ENCODE data around the gene NOS3.
A peak's percentile ranks its signal among the peaks of the same experiment; 100 is the strongest.

Gene NOS3

DNA sequence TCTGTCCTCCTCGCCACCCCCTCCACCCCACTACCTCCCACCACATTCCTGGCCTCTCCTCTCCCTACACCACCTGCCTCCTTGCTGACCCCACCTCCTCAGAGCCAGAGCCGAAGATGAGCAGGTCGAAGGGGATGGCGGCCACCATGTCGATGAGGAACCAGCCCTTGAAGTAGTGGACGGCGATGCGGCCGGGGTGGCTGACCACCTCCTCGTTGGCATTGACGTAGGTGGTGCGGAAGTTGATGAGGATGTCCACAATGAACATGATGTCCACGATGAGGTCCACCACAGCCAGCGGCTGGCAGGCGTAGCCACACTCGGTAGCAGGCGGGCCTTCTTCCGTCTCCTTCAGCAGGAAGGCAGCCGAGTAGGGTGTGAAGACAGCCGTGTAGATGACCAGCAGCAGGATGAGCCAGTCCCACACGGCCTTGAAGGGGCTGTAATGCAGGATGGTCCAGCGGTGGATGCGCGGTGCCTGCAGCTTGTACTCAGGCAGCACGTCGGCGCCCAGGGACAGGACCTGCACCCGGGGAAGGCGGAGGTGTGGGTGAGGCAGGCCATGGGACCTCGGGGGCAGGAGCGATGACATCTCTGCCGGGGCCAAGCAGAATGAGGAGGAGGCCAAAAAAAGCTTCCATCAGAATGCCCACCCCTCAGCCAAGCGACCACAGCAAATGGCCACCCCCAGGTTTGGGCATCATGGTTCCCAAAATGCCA is 38.3 kb upstream of the NOS3 start:
- no peak for DNase-seq

DNA sequence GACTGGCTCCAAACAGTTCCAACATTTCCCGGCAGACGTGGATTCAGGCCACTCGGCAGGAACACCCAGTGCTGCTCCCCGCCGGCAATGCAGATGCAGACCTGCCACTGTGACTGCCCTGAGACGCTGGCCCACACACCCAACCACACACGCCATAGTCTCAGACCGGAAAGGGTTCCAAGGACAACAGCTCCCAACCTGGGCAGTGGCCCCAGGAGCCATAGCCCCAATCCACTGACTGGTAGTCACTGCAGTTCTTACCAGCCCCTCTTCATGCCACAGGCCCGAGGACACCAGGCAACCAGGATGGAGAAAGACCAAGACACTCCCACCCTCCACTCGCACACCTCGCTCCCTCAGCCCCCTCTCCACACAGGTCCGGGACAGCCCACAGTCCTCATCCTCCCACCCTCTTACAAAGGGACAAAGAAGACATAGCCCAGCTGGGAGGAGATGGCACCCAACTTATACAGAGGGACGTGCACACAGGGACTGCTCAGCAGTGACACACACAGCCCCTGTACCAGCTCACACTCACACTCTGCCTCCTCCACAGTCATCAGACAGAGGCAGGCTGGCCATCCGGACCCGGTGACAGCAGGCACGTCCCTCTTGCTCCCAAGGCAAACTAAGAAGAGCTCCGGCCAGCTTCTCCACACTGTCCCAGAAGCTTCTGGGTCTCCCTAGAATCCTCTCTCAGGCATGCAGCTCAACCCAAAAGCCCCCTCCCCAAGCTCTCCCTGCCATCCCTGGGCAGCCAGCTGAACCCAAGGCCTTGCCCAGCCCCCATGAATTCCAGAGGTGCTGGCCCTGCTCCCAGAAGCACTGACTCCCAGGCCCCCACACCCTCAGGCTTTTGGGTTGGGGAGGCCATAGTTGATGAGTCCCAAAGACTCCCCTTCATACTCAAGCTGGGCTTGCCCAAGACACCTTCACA is 37.5 kb upstream of the NOS3 start:
- no peak for DNase-seq

DNA sequence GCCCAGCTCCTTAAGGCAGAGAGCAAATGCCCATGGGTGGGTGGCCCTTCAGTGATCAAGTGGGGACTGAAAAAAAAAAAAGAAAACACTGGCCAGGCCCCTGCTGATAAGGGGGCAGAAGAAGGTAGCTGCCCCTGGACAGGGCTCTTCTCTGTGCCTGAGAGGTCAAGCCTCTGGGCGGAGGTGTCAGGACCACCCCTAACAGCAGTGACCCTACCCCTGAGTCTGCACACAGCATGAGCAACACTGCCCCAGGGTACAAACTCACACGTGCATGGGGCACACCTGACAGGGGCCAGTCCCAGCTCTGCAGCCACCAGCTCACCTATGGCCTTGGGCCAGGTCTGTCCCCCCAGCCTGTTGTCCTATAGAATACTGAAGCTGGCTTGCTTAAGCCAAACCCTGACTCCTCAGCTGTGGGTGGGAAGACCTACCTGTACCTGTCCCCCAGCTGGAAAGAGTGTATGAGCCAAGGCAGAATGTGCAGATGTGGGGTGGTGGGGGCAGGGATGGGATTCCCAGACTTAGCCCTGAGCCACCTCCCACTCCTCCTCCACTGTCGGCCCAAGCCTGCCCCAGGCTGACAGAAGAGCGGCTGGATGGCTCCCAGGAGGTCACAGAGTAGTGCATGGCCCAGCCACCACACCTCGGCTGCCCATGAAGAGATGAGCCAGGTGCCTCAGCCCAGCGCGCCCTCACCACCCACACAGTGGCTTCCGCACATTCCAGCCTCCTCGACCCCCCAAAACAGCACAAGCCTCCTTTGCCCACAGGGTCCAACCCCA is 36.4 kb upstream of the NOS3 start:
- DNase-seq, result no peak

DNA sequence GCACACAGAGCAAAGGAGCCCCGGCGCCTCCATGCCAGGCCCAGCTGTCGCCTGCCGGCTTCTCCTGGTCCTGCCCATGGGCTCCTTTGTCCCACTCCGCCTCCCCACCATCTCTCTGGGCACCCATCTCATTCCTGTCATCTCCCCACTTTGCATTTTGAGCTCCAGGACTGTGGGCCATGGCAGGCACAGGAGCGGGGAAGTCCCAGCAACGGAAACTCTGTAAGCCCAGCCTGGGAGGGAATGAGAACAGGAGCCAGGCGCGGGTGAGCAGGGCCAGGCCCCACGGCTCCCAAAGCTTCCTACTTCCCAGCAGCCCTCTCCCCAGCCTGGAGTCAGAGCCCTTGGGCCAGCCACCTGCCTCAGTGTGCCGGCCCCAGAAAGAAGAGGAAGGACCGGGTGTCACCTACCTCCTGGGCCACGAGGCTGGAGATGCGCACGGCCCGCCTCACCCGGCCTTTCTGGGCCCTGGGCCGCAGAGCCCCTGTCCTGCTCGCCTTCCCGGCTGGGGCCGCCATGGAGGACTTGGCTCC is 35.8 kb upstream of the NOS3 start:
- DNase-seq, result no peak

DNA sequence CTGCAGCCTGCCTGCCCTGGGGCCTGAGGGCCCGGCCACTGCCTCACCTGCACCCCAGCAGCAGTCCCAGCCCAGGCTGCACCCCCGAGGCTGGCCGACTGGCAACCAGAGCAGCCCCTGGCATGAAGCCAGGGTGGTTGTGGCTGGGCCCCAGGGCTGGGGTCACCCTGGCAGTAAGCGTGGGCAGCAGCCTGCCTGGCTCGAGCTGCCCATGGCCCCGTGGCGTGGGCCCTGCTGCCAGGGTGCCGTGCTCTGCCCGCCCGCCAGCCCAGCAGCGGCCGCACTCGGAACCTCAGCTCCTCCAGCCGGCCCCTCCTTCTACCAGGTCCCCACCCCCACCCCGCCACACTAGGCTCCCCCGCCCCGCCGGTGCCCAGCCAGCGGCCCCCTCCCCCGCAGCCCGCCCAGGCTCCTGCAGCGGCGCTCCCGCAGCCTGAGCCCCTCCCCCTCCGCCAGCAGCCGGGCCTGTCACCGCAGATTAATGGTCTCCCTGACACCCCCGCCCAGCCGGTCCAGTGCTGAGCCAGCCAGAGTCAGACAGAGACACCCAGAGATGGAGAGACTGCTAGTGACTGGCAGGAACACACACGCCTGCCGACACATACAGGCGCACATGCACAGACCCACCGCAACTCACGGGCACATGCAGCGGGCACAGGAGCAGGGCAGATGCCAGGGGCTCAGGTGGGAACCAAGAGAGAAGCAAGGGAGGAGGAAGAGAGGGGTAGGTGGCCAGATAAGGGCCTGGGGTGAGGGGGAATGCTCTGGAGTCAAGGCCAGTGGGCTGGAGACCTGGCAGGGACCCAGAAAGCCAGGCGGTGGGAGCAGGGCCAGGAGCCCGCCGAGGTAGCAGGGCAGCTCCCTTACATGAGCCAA is 35.1 kb upstream of the NOS3 start:
- no peak for DNase-seq

DNA sequence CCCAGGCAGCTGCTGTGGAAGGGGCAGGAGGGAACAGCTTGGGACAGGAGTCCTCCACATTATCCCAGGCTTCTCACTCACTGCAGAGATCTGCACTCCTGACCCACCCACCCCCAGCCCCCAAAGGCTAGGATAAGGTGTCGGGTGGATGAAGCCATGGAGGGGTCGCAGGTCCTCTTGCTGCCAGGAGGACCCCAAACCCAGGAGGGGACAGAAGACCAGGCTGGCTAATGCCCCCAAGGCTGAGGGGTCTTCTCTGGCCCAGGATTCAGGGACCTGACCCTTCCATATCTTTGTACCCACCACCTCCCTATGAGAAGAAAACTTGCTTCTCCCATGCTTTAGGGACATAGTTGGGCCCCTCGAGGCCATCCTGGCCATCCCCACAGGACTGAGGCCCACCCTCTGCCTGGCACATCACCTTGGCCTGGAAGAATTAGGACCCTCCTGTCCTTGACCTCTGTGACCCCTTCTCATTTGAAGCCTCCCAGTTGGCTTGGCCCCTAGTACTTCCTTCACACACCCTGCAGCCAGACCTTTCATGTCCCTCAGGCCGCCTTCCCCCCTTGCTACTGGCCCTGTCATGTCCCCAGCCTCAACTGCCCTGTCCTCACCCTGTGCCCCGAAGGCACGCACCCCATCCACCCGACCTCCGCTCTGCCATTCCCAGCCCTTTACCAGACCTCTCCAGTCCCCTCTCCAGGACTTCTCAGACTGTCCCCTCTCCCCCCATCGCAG is 34.3 kb upstream of the NOS3 start:
- no peak for DNase-seq

DNA sequence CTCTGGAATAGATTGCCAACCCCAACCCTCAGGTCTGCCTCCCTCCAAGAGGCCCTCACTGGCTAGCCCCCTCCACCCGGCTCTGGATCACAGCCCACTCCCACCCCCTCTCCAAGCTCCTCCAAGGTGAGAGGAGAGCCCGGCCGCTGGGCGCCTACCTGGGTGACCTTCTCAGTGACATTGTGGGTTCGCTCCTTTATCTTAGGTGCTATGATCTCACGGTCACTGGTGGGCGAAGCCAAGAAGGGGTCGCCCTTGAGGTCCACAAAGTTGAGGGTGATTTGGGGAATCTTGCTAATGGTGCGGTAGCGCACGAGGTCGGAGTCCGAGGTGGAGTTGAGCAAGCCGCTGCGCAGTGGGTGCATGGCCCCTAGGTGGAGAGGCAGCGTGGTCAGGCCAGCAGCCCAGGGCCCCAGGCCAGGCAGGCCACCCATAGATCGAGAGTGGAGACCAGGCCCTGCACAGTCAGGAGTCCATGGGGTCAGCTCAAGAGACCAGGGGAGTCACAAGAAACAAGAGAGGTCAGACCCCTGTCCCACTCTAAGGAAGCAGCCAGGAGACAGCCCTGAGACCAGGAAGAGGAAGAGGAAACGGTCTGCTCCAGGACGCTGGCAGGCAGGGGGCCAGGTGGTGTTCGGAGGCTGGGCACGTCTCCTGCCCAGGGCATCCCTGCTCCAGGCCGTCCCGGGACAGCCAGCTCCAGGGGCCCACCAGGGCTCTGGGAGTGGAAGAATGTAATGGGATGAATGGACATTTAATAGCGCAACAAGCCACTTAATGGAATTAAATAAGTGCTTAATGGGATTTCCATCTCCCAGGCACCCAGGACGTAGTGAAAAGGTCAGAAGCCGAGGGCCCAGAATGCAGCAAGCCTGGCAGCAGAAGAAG is 33.4 kb upstream of the NOS3 start:
- no peak for DNase-seq

DNA sequence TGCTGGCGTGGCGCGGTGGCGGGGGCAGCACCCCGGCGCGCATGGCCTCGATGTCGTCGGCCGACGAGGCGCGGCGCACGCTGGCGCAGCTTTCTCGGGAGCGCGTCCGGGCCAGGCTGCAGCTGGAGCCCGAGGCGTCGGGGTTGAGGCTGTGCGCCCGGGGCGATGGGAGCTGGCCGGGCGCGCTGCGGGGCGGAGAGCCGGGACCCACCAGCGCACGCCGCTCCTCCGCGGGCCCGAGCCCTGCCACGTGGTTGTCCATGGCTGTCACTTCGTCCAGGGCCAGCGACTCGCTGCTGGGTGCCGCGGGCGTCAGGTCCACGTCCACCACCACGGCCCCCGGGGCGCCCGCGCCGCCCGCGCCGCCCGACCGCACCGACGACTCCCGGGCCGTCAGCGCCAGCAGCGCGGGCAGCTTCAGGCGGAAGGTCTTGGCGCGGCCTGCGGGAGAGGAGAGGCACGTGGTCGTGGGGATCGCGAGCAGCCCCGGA is 32.7 kb upstream of the NOS3 start:
- no peak for DNase-seq

DNA sequence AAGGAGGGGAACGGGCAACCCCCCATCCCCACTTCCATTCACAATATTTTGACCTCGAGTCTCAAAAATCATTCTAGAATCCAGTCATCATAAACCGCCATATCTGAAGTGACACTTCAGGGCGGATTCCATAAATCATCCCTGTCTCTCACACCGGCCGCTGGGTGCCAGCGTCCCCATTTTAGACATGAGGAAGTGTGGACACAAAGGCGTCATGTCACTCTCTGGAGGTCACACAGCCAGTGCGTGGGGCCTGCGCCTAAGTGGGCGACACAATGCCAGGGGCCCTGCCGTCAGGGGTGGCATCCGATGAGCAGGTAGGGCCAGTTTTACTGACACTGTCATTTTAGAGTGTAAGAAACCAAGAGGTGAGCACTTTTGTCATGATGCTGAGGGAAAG is 32.2 kb upstream of the NOS3 start:
- no peak for DNase-seq

DNA sequence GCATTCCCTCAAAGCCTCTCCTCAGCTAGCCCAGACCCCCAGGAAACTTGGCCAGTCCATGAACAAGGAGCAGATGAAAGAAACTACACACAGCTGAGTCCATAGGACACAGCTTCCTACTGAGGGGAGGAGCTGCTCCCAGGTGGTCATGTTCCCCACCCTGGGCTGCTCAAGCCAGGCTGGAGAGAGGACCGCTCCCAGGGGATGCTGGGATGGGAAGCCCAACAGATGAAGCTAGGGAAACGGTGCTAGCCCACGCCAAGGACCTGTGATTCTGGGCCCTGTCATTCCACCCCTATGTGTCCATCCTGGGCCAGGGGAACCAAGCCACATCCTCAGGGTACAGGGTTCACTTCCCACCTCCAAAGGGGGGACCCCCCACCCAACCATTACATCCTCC is 31.7 kb upstream of the NOS3 start:
- no peak for DNase-seq

DNA sequence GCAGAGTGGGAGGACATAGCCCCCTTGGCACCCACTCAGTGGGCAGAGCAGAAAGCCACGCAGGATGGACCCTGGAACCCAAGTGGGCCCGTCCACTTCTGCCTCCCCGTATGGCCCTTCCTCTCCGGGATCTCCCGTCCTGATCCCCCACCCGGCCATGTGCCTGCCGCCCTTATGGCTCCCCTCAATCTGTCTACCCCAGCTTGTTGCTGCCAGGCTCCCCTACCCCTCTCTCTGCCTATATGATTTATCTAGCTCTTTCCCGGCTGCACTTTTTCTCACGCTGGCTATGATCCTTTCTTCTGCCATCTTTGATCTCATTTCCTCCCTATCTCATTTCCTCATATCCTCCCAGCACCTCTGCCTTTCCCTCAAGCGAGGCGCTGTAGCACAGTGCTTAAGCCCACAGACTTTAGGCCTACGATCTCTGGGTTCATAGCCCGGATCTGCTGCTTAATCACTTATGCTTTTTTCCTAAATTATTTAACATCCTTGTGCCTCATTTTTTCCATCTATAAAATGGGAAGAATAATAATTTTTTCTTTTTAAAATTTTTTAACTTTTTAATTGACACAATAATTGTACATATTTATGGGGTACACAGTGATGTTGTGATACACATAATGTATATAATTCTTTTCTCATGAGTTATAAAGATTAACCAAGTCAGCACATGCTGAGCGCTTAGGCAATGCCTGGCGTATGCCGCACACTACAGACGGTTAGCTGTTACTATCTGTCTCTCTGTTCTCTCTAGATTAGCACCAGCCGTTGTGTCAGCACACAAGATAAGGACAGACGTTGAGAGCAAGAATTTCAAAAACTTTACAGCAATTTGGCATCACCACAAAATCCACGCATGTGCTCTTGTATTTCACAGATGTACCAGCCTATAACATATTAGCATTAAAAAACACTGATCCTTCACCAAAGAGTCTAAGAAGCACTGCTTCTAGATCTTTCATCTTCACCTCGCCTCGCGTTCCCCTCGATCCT is 30.8 kb upstream of the NOS3 start:
- no peak for DNase-seq

DNA sequence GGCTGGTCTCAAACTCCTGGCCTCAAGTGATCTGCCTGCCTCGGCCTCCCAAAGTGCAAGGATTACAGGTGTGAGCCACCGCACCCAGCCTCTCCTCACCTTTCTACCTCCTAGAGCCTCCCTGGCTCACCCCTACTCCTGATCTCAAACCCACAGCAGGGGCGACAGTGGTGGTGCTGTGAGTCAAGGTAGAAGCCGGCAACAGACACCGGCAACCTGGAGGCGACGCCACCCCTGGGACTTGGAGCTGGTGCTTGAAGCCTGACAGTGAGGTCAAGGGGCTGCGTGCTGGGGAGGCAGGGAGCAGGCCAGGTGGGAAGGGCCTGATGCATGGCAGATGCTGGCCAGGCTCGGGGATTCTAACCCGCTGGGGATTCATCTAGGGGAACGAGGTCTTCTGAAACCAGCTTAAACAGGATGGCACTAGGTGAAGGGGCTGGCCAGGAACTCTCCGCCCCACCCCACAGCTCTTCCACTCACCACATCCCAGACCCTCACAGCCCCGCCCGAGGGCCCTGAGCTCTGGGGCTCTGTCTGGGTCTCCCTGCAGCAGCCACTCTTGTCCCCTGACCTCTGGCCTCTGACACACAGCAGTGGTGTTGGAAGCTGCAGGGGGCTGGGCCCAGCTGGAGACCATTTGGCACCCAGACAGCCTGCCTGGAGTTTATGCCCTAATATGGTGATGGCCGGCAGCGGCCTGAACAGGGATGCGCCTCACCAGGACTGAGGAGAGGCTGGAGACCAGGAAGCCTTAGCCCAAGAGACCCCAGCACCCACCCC is 29.1 kb upstream of the NOS3 start:
- no peak for DNase-seq

DNA sequence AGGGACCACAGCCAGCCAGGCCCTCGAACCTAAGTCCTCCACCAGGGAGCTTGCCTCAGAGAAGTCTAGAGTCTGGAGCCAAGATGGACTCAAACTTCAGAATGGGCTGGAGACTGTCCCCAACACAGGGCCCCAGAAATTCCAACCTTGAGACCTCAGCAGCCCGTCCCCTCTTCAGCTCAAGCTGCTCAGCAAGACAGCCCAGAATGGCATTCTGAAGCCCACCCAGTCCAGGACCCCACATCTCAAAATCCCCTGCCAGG is 28.6 kb upstream of the NOS3 start:
- no peak for DNase-seq

DNA sequence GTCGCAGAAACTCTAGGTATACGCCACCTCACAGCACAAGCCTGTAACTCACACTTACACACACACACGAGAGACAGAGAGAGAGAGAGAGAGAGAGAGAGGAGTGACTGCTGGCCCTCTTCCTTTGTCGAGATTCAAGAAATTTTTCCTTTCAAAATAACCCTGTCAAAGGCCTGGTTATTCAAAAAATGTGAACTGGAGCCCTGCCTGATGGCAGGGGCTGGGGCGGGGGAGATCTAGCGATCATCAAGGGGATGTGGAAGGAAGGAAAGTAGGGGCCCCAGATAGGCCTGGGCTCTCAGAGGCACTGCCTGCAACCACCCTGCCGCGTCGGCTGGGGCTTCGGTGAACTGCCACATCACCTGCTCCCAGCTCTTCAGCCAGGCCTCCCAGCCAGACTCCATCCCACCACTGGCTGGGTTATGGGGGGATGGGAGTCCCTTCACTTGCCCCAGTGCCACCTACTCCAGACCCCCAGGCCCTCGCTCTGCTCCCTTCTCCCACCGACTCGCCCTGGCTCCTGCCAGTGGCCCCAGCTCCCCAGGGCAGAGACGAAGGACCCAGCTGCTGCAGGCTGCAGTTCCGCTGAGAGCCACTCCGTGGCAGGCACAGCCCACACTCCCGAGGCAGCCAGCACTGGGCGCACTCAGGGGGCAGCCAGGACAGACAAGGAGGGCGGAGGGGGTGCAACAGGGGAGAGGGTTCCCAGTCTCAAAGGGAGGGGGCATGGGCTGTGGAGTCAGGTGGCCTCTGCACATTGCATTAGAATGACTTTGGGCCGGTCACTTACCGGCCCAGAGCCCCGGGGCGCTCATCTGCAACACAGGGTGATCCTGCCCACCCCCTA is 28.0 kb upstream of the NOS3 start:
- DNase-seq, result peak; percentile 23

DNA sequence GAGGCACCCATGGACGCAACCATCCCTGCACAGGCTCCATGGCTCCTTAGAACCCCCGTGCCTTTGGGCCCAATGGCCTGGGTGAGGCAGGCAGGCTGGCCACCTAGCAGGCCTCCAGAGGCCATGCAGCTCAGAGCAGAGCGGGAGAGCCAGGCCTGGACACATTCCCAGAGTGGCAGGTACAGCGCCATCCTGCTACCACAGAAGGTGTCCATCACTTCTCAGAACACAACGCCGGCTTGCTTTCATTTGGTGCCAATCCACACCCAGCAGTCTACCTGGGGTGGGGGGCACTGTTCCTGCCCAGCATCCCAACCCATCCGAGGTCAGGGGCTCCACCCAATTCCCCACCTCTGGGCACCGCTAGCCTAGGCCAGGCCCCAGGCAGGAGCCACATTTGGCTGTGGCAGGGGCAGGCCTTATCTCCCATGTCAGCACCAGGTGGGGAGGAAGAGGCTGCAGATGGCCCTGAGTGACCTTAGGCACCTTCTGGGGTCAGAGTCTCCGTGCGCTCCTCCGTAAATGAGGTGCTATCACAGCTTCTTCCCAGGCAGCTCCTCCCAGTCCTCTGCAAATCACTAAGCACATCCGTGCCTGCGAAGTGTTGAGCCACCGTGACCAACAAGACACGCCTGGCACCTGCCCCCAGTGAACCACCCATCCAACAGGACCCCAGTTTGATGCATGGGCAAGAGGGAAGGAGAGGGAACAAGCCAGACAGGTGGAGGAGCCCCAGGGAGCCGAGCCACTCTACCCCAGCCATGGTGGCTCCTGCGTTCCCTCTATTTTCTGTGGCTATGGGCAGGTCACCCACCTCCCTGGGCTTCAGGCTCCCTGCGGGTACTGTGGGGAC is 26.9 kb upstream of the NOS3 start:
- DNase-seq, result no peak

DNA sequence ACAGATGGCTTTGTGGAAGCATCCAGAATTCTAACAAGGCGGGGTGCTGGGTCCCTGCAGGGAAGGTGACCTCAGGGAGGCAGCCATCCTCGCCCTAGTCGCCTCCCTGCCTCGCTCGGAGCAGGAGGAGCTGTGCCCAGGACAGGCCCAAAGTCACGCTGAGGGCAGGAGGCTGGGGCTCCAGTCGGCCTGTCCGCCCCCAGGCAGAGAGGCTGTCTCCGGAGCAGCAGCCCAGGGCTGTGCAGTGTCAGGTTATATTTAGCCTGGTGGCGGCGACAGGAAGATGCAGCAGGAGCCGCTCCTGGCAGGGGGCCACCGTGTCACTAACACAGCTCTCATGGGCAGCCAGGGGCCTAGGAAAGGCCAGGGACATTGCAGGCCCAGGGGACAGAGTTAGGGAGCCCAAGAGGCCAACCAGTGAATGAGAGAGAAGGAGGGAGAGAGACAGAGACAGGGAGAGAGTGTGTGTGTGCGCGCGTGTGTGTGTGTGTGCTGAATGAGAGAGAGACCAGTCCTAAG is 26.2 kb upstream of the NOS3 start:
- no peak for DNase-seq
